B cell (primary cell): ENCODE measurements around the gene RBL1. TPM values are rescaled to one million over a fixed set of nuclear protein-coding genes. Genes with fewer than 3 reads are reported as not detected.
"Not testable (repeated sequence)": the region's sequence is repeated elsewhere in the genome, so short reads cannot be mapped to it uniquely, and the experiment has no call there.

Experiments
- ATAC-seq: fragments of 200-7000 bp; cut with Tn5 transposase; one replicate; pipeline ENCODE4 v1.10.0; 2021; ENCODE audit warnings: low read depth, mild to moderate bottlenecking, moderate number of reproducible peaks, moderate library complexity
- CTCF ChIA-PET: fragments of 350-600 bp; sonication (Branson Sonifier 250); formaldehyde crosslinking; loops from one replicate; lab custom pipeline; 2021; ENCODE audit warnings: antibody characterized with exemption, inconsistent platforms; lab: Charles Lee
- POLR2A ChIA-PET: fragments of 350-600 bp; sonication (Branson Sonifier 250); formaldehyde crosslinking; loops from one replicate; lab custom pipeline; 2021; ENCODE audit warnings: antibody characterized with exemption; lab: Charles Lee
- DNase-seq: peaks from one replicate; pipeline ENCODE4 v3.0.0; 2013
- H2AFZ ChIP-seq: 2 replicates; pipeline ENCODE4 v1.6.1; 2012; ENCODE audit warnings: mild to moderate bottlenecking, low read depth, low read length; ENCODE audit not compliant: insufficient read depth, poor library complexity, severe bottlenecking
- H3K27ac ChIP-seq, 2 donors: 1 replicate in 1 of 2; 2 replicates in 1 of 2; pipeline ENCODE4 v1.5.1; 2012 to 2013; ENCODE audit warnings: low read length in 2 of 2, mild to moderate bottlenecking in 2 of 2, moderate library complexity in 1 of 2
- H3K27me3 ChIP-seq, 4 experiments: fragments of 200-600 bp in 1 of 4; sonication (generic) in 1 of 4; replicated peaks in 1 of 4; 1 replicate in 2 of 4; 2 replicates in 2 of 4; pipeline versions ENCODE4 v1.6.1 to v1.7.0; 2013 to 2016; ENCODE audit warnings: low read length in 3 of 4, mild to moderate bottlenecking in 2 of 4, mixed read lengths in 1 of 4, moderate library complexity in 1 of 4; ENCODE audit not compliant: insufficient read depth in 4 of 4, control insufficient read depth in 3 of 4; ENCODE audit errors: control extremely low read depth in 1 of 4
- H3K36me3 ChIP-seq, 2 experiments: replicated peaks in 1 of 2; 1 replicate in 1 of 2; 2 replicates in 1 of 2; pipeline versions ENCODE4 v1.6.1 to v1.7.1; 2013; ENCODE audit warnings: low read length in 1 of 2; ENCODE audit not compliant: insufficient read depth in 2 of 2, control insufficient read depth in 1 of 2; ENCODE audit errors: control extremely low read depth in 1 of 2, extremely low read depth in 1 of 2
- H3K4me1 ChIP-seq, 2 donors: fragments of 200-600 bp in 1 of 2; sonication (generic) in 1 of 2; 1 replicate in 1 of 2; 2 replicates in 1 of 2; pipeline versions ENCODE4 v1.5.1 to v1.6.1; 2013 to 2017; ENCODE audit warnings: low read length in 2 of 2; ENCODE audit not compliant: control insufficient read depth in 2 of 2, insufficient read depth in 2 of 2
- H3K4me2 ChIP-seq: replicated peaks from 2 replicates; pipeline ENCODE3; 2012; ENCODE audit warnings: mild to moderate bottlenecking, low read depth, low read length; ENCODE audit not compliant: poor library complexity, severe bottlenecking
- H3K4me3 ChIP-seq, 5 experiments: fragments of 200-600 bp in 1 of 5; sonication (generic) in 1 of 5; 1 replicate in 3 of 5; 2 replicates in 2 of 5; pipeline versions ENCODE4 v1.5.1 to v1.7.0; 2011 to 2016; ENCODE audit warnings: low read length in 4 of 5, mild to moderate bottlenecking in 4 of 5, low read depth in 2 of 5, control low read depth in 1 of 5, moderate library complexity in 1 of 5; ENCODE audit not compliant: insufficient read depth in 1 of 5; ENCODE audit errors: control extremely low read depth in 1 of 5, extremely low read depth in 1 of 5
- H3K79me2 ChIP-seq: fragments of 200-600 bp; sonication (generic); one replicate; pipeline ENCODE4 v1.6.0; 2016; ENCODE audit warnings: low read length; ENCODE audit not compliant: control insufficient read depth, insufficient read depth
- H3K9ac ChIP-seq: fragments of 200-600 bp; sonication (generic); 2 replicates; pipeline ENCODE4 v1.6.1; 2017; ENCODE audit warnings: mild to moderate bottlenecking, low read length, moderate library complexity
- H3K9me3 ChIP-seq, 3 donors: one replicate each; pipeline versions ENCODE4 v1.6.1 to v1.7.1; 2013; ENCODE audit warnings: low read length in 2 of 3; ENCODE audit not compliant: control insufficient read depth in 2 of 3, insufficient read depth in 1 of 3; ENCODE audit errors: control extremely low read depth in 1 of 3
- H4K20me1 ChIP-seq: 2 replicates; pipeline ENCODE4 v1.6.0; 2012; ENCODE audit warnings: mild to moderate bottlenecking, low read length; ENCODE audit not compliant: insufficient read depth, control insufficient read depth, poor library complexity, severe bottlenecking
- H3K27ac Mint-ChIP-seq: one replicate; pipeline ENCODE4 v1.8.0; 2021; ENCODE audit warnings: mixed read lengths
- H3K27me3 Mint-ChIP-seq: one replicate; pipeline ENCODE4 v1.8.0; 2021; ENCODE audit warnings: mixed read lengths
- H3K4me1 Mint-ChIP-seq: one replicate; pipeline ENCODE4 v1.8.0; 2021; ENCODE audit warnings: mixed read lengths
- H3K4me3 Mint-ChIP-seq: one replicate; pipeline ENCODE4 v1.8.0; 2021; ENCODE audit warnings: mixed read lengths
- H3K9me3 Mint-ChIP-seq: one replicate; pipeline ENCODE4 v1.8.0; 2022; ENCODE audit warnings: mixed read lengths; ENCODE audit not compliant: insufficient read depth
- CTCF ChIP-seq: fragments of 200-600 bp; IDR thresholded peaks from one replicate; pipeline ENCODE4 v1.8.0; 2022; ENCODE audit warnings: antibody characterized with exemption, mild to moderate bottlenecking
- EZH2 ChIP-seq: IDR thresholded peaks from 2 replicates; pipeline ENCODE4 v1.6.1; 2012; ENCODE audit warnings: borderline replicate concordance, low read depth, mild to moderate bottlenecking, moderate library complexity, low read length; ENCODE audit not compliant: insufficient read depth, poor library complexity, severe bottlenecking
- WGBS: methylation state at CpG from one replicate; pipeline ENCODE4 v1.1.5; 2013; ENCODE audit warnings: missing lambda C conversion rate; ENCODE audit not compliant: insufficient coverage; 5-methylcytosine and 5-hydroxymethylcytosine counted together
- intact Hi-C: fragments of 100-400 bp; cut with micrococcal nuclease; formaldehyde crosslinking; loops from one replicate; pipeline ENCODE4 v1.10.0; 2022
- polyA plus RNA-seq: library from polyadenylated mRNA; depleted of rRNA; stranded (reverse); fragments of >200 nt; gene quantifications from 2 replicates; pipeline ENCODE4 v1.2.3, GENCODE V29; 2012
- total RNA-seq, 2 donors: library from RNA; stranded (reverse); fragments of 120-200 nt in 1 of 2; gene quantifications; 1 replicate in 1 of 2; 2 replicates in 1 of 2; pipeline versions ENCODE4 v1.2.3 to v1.2.4, GENCODE V29; 2013 to 2022

RBL1 gene
- total and polyA plus RNA-seq, 2 donors (not counting 1 experiment from before 2014, with no cell fraction given): 8.1 to 27.8 TPM

- peak overlapping the region; percentile 69 for H2AFZ ChIP-seq
- TF ChIP-seq EZH2 (no peak), CTCF (no peak)
- ATAC-seq: peak; percentile 53
These were observed 52.5 kb downstream of the RBL1 start for GRCh38 chr20:37042986-37043972.

DNA sequence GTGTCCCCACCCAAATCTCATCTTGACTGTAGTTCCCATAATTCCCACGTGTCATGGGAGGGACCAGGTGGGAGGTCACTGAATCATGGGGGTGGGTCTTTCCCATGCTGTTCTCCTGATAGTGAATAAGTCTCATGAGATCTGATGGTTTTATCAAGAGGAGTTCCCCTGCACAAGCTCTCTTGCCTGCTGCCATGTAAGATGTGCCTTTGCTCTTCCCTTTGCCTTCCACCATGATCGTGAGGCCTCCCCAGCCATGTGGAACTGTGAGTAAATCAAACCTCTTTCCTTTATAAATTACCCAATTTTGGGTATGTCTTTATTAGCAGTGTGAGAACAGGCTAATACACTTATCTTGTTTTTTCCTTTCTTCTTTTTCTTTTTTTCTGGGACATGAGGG is 56.4 kb downstream of the RBL1 start:
- peaks cover 22% of the 10 kb centered on the region for H3K4me1 Mint-ChIP-seq
- H3K27ac ChIP-seq, H3K4me2 ChIP-seq, DNase-seq, H3K27me3 ChIP-seq, H3K27me3 Mint-ChIP-seq, H3K9ac ChIP-seq, H3K4me3 Mint-ChIP-seq, H4K20me1 ChIP-seq, POLR2A ChIA-PET, H3K79me2 ChIP-seq, ATAC-seq, H3K9me3 ChIP-seq, H3K9me3 Mint-ChIP-seq, H2AFZ ChIP-seq, intact Hi-C loops, H3K4me3 ChIP-seq, H3K27ac Mint-ChIP-seq, CTCF ChIA-PET: not testable (repeated sequence)
- peaks cover 19 to 22% of the 10 kb centered on the region in 2 donors for H3K4me1 ChIP-seq
- no CpG with 5 or more reads among the region's 2 CpGs for WGBS
- H3K36me3 ChIP-seq: peaks cover 8 to 32% of the 10 kb centered on the region in 2 experiments

More at GRCh38 chr20:37042986-37043972, 52.5 kb downstream of the RBL1 start:
- Histone ChIP-seq H3K4me3 (peak overlapping the region; percentile 24 to 67 (median 44)), H3K4me1 (peaks cover 23 to 28% of the 10 kb centered on the region in 2 donors), H3K9me3 (no peaks in the 10 kb centered on the region), H3K27ac (peak overlapping the region; percentile 76 to 89), H4K20me1 (no peaks in the 10 kb centered on the region), H3K27me3 (no peaks in the 10 kb centered on the region), H3K79me2 (peaks cover 4% of the 10 kb centered on the region), H3K36me3 (peaks cover 6 to 36% of the 10 kb centered on the region in 2 experiments), H3K4me2 (peak overlapping the region; percentile 77), H3K9ac (peak overlapping the region; percentile 65)
- Mint-ChIP-seq H3K27ac (peak overlapping the region; percentile 89), H3K9me3 (no peaks in the 10 kb centered on the region), H3K4me1 (peaks cover 25% of the 10 kb centered on the region), H3K27me3 (no peaks in the 10 kb centered on the region), H3K4me3 (peak overlapping the region; percentile 85)
- WGBS: 50% methylated on average over 2 of the region's 17 CpGs
- peak; percentile 67 for DNase-seq
- POLR2A ChIA-PET: interaction anchor here (0.6 to 1.0 kb wide), 8 partner anchors 24 to 1791 kb away, joined by 3 to 11 read pairs (median 6); partner anchors contain the start of genes MROH8, NDRG3 and RPN2
- CTCF ChIA-PET: interaction anchor here (0.6 to 1.5 kb wide), 2 partner anchors 35 to 36 kb away, joined by 4 to 5 read pairs; no protein-coding TSS in a partner anchor
- intact Hi-C loops: loop anchor here (5.0 kb wide), 1 partner anchor 54 kb away; the partner anchor contains the start of gene RBL1
